Lower leg skin (tissue), 4 donors: ENCODE data around the gene MAPK12. TPM values are rescaled to one million over a fixed set of nuclear protein-coding genes. Genes with fewer than 3 reads are reported as not detected.

Experiments used
- DNase-seq, 2 donors: peaks; one replicate each; pipeline ENCODE4 v3.0.0-alpha.2; 2019; ENCODE audit warnings: low spot score in 2 of 2
- H3K4me3 ChIP-seq: fragments of 200-600 bp; sonication (generic); 2 replicates; pipeline ENCODE4 v1.5.1; 2017; ENCODE audit warnings: mild to moderate bottlenecking, low read depth; ENCODE audit not compliant: poor library complexity, severe bottlenecking
- POLR2A ChIP-seq, 2 donors: fragments of 450-650 bp; IDR thresholded peaks; one replicate each; pipeline ENCODE4 v1.6.1; 2016 to 2017; ENCODE audit warnings: antibody characterized with exemption in 2 of 2, mild to moderate bottlenecking in 1 of 2, moderate library complexity in 1 of 2
- WGBS, 2 donors: methylation state at CpG; one replicate each; pipeline ENCODE4 v1.1.5; 2018; 5-methylcytosine and 5-hydroxymethylcytosine counted together
- intact Hi-C: fragments of 100-400 bp; cut with DNase I; formaldehyde crosslinking; loops from one replicate; pipeline ENCODE4 v1.15.0; 2023; ENCODE audit warnings: low total_unique reads
- total RNA-seq, 4 donors: library from RNA; depleted of rRNA; stranded (reverse); fragments of >200 nt; gene quantifications; one replicate each; pipeline ENCODE4 v1.1.0, GENCODE V29; 2016
- TF ChIP-seq, protein P1 (sequence below), 3 donors: fragments of 450-650 bp; IDR thresholded peaks; one replicate each; pipeline ENCODE4 v1.5.1; 2016; ENCODE audit warnings: antibody characterized with exemption in 3 of 3, mild to moderate bottlenecking in 3 of 3, moderate library complexity in 2 of 3

Gene MAPK12
- 1 to 10 TPM in 3 of 4 donors, under 1 TPM in 1; 0.99 to 3.5 (median 1.8) TPM for total RNA-seq

DNA sequence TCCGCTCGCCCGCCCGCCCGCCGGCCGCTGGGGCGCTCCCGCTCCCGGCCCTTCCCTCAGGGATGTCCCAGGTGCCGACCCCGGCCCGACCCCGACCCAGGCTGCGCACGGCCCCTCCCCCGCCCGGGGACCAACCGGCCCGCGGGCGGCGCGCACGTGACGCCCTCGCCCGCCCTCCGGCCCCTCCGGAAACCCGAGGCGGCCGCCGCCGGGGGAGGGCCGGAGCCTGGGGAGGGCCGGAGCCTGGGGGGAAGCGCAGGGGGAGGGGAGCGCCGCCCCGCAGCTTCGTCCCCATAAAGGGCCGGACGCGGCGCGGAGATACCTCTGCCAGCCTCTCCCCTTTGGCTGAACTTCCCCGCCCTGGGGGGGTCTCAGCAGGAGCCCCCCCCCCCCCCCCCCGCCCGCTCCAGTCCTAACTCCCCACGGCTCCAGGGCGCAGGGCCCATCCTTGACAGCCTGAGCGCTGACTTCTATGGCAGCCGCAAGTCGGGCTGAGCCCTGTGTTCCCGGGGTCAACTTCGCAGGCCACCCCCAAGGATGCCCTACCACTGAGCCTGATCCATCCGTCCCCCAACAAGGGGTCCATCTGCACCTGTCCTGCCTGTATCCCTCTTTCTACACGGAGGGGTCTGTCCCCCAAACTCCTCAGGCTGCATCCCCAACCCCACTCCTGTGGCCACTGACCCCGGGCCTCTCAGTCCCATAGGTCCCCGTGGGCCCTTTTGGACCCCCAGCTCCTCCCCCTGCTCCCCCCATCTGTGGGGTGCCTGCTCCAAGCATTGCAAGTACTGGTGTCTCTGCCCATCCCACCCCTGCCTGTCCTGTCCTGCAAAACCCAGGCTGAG is at the start of gene MAPK12:
MAPK12 (minus strand) TSS at position 69 of the 845 bp plus-strand sequence. CDS start 174 bp downstream, outside the sequence.
- TF ChIP-seq POLR2A (IDR thresholded peaks at IDR 0.05), result no peak
- TF ChIP-seq, protein P1, sequence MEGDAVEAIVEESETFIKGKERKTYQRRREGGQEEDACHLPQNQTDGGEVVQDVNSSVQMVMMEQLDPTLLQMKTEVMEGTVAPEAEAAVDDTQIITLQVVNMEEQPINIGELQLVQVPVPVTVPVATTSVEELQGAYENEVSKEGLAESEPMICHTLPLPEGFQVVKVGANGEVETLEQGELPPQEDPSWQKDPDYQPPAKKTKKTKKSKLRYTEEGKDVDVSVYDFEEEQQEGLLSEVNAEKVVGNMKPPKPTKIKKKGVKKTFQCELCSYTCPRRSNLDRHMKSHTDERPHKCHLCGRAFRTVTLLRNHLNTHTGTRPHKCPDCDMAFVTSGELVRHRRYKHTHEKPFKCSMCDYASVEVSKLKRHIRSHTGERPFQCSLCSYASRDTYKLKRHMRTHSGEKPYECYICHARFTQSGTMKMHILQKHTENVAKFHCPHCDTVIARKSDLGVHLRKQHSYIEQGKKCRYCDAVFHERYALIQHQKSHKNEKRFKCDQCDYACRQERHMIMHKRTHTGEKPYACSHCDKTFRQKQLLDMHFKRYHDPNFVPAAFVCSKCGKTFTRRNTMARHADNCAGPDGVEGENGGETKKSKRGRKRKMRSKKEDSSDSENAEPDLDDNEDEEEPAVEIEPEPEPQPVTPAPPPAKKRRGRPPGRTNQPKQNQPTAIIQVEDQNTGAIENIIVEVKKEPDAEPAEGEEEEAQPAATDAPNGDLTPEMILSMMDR (IDR thresholded peaks at IDR 0.05), result no peak
- H3K4me3 ChIP-seq, result no peak within 1 kb of the TSS
- intact Hi-C loops, result no loop called here
- DNase-seq, result no peak
- 6 to 24% methylated on average over 6 to 42 of the region's 61 CpGs for WGBS, 2 donors

DNA sequence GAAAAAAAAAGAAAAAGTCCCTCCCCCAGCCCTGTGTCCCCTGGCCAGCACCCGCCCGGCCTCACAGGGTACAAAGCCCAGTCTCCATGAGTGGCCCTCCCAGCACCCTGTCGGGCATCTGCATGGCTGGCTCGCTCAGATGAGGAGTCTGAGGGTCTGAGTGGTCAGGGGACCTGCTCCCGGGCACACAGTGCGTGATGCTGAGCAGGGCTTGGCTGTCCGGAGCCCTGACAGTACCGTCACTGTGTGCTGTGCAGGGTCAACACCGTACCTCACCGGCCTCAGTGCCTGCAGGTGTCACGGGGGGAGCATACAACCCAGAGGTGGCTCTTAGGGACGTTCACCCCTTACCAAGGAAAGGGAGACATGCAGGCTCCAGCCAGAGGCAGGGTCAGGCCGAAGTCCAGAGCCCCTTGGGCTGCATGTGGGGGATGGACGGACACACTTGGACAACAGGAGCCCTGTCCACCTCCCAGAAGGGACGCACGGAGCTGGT is 49.5 kb upstream of the MAPK12 start:
- intact Hi-C loops, result no loop called here

DNA sequence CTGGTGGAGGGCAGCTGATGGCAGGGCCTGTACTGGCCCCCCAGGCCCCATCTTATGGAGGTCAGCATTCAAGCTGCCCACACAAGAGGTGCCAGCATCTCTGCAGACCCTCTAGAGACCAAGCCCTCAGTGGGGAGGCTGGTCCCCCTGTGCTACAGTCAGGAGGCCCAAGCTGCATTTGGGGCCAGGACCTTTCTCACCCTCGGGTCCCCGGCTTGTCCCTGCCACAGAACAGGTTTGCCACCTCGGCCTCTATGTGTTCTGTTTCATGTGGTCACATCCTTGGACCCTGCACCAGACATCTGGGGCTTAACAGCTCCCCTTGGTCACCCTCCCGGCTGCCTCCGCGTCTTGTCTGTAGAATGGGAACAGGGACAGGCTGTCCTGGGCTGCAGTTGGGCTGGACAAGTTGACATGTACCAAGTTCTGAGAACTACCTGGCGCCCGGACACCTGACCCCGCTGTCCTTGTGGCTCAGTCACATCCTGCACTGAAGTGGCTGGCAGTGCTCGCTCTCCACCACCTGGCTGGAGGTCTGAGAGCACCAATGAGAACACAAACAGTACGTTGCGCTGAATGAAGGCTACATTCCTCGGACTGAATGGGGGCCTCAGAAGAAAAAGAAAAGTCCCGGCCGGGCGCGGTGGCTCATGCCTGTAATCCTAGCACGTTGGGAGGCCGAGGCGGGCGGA is 48.7 kb upstream of the MAPK12 start:
- 90 to 91% methylated on average over 18 to 21 of the region's 21 CpGs for whole genome bisulfite sequencing, 2 donors
- intact Hi-C loops, result no loop called here
- no peak for TF ChIP-seq POLR2A (IDR thresholded peaks at IDR 0.05)
- DNase-seq, result no peak
- no peak overlapping the region for H3K4me3 ChIP-seq

More for the DNA sequence above, 49.5 kb upstream of the MAPK12 start:
- TF ChIP-seq, protein P1 (IDR thresholded peaks at IDR 0.05), result no peak
- TF ChIP-seq POLR2A (IDR thresholded peaks at IDR 0.05), result no peak
- H3K4me3 ChIP-seq, result no peak overlapping the region
- no peak for DNase-seq
- 89 to 91% methylated on average over 5 to 14 of the region's 16 CpGs for WGBS, 2 donors

DNA sequence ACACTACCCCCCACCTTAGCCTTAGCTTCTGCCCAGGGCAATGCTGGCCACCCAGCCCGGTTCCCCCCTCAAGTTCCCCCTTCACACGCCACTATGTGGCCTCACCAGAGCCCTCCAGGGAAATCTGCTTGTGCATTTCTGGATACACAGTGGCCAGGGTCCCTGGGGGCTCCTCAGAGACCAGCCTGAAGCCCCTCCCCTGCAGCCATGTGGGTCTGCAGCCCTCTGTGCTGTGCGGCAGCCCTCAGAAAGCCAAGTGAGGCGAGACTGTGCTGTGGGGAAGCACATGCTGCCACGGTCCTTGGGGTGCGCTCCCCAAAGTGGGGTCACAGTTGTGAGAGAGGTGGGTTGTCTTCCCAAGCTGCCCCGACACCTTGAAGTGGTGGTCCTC is 48.1 kb upstream of the MAPK12 start:
- intact Hi-C loops, result no loop called here
- WGBS, 2 donors, result 79 to 87% methylated on average over 5 to 6 of the region's 7 CpGs
- DNase-seq, result no peak
- H3K4me3 ChIP-seq, result no peak overlapping the region
- TF ChIP-seq, protein P1 (IDR thresholded peaks at IDR 0.05), result no peak
- TF ChIP-seq POLR2A (IDR thresholded peaks at IDR 0.05), result no peak

DNA sequence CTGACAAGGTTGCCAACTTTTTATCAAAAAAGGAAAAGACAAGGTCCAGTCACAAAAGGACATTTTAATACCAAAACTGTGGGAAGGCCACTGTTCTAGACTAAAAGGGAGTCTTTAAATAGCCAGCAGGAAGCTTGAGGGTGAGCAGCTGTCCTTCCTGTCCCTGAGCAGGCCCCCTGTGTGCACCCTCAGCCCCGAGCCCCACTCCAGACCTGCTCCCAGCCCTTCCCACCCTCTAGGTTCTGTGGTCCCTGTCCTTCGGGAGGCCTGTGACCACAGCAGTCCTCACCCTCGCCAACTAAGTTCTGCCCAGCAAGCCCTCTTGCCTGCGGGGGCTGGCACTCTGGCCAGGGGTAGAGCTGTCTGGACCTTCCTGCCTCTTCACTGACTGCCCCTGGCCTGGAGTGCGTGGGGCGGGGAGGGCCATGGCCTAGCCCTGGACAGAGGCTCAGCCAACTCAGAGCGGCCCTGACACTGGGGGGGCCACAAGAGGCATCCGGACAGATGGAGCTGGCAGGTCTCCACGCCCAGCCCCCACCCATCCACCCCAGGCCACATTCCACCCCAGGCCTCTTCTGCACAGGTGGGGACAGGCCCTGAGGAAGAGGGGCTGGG is 47.6 kb upstream of the MAPK12 start:
- 46 to 66% methylated on average over 3 to 9 of the region's 9 CpGs for WGBS, 2 donors
- no peak for DNase-seq
- no peak for TF ChIP-seq POLR2A (IDR thresholded peaks at IDR 0.05)
- TF ChIP-seq, protein P1 (IDR thresholded peaks at IDR 0.05), result no peak
- H3K4me3 ChIP-seq, result no peak overlapping the region
- intact Hi-C loops, result no loop called here

DNA sequence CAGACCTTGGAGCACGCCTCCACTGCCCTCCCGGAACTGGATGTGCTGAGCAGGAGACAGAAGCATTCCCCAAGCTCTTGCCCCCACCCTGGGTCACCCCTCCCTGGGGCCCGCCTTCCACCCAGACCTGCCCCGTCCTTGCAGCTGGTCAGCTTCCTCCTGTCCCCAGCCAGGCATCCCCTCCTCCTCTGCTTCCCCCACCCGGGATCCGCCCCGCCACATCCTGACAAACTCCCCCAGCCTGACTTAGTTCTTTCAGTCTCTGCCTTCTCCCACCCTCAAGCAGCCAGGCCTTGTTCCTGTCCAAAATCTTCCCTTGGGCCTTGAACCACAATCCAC is 47.1 kb upstream of the MAPK12 start:
- no peak overlapping the region for H3K4me3 ChIP-seq
- no peak for TF ChIP-seq POLR2A (IDR thresholded peaks at IDR 0.05)
- TF ChIP-seq, protein P1 (IDR thresholded peaks at IDR 0.05), result no peak
- 41 to 42% methylated on average over 7 of the region's 7 CpGs for WGBS, 2 donors
- intact Hi-C loops, result no loop called here
- peak; percentile 71 to 96 for DNase-seq
